ENCODE data around the gene TNS2.
"Not testable (repeated sequence)": the region's sequence is repeated elsewhere in the genome, so short reads cannot be mapped to it uniquely, and the experiment has no call there.

Gene TNS2

DNA sequence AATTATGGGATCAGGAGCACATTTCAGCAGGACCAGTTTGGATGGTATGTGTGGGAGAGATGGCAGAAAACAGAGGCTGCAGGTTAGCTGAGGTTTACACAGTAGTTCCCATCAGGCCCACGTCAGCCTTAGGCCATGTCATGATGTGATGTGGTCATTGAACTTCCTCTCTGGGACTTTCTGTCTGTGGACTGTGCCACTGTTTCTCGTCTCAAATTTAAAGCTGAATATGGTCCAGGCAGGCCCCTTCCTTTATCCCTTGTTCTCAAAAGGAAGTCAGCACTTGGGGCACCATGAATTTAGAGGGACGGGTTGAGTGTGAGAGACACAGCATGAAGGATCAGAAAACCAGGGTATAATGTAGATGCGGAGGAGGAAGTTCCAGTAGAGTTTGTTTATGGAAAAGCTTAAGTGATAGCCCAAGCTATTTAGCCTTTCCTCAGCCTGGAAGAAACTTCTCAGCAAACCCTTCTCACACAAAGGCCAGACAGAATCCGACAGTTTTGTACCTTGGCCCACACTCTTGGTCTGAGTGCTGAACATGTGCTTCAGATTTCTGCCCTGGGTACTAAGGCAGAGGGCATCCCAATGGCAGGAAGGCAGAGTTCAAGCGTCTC lies 44.0 kb downstream of the TNS2 start:
- DNase-seq (ENCODE audit: low read depth, low spot score) = no peak

DNA sequence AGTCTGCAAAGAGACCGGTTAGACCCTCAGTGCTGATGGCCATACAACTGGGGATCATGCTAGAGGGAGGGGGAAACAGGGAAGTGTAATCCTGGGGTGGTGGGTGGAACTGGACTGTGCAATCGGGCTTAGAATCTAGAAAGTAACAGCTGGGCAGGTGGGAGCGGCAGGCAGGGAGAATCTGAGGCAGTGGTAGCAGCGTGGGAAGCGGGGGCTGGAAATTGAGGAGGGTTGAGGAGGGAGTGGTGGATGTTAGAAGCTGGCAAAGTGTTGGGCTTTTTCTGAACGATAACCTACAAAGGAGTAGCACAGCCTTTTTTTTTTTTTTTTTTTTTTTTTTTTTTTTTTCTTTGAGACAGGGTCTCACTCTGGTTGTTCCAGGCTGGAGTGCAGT lies 44.5 kb downstream of the TNS2 start:
- no peak for DNase-seq (ENCODE audit: low read depth, low spot score)

DNA sequence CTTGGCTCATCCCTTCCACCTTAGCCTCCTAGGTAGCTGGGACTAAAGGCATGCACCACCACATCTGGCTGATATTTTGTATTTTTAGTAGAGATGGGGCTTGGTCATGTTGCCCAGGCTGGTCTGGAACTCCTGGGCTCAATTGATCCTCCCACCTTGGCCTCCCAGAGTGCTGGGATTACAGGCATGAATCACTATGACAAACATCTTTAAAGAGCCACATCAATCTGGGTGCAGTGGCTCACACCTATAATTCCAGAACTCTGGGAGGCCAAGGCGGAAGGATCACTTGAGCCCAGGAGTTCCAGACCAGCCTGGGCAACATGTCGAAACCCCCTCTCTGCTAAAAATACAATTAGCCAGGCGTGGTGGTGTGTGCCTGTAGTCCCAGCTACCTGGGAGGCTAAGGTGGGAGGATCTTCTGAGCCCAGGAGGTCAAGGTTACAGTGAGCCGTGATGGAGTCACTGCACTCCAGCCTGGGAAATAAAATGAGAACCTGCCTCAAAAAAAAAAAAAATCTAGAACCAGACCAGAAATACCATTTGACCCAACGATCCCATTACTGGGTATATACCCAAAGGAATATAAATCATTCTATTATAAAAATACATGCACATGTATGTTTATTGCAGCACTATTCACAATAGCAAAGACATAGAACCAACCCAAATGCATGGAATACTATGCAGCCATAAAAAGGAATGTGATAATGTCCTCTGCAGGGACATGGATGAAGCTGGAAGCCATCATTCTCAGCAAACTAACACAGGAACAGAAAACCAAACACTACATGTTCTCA lies 45.1 kb downstream of the TNS2 start:
- not testable (repeated sequence) for DNase-seq (ENCODE audit: low read depth, low spot score)

DNA sequence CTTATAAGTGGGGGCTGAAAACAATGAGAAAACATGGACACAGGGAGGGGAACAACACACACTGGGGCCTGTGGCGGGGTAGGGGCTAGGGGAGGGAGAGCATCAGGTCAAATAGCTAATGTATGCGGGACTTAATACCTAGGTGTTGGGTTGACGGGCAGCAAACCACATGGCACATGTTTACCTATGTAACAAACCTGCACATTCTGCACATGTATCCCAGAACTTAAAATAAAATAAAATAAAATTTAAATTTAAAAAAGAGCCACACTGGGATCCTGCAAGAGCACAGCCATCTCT lies 45.7 kb downstream of the TNS2 start:
- DNase-seq (ENCODE audit: low read depth, low spot score) = not testable (repeated sequence)

DNA sequence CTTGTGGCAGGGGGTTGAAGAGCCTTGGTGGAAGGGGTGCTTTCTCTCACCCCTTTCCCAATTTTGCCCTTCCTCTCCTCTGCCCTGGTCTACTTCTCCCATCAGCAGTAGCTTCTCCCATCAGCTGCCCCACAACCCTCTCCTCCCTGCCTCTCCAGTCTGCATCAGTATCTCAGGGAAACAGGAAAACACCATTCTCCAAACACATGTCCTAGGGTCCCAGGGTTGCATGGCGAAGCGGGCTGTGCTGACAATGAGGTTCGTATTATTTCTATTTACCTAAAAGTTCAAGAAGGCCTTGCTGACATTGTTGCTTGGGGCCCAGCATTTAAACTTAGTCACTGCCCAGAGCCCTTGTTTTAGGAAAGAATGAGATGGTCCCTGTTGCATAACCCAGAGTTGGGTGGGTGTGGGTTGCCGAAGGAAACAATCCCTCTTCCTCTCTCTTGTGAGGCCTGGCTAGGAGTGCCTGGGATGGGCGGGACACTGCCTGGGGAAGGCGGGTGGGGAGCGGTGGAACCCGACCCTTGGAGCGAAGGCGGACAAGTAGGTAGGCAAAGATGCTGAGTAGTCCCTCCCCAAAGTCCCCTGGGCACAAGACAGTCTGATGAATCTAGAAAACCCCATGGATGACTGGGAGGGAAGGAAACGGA lies 46.4 kb downstream of the TNS2 start:
- DNase-seq (ENCODE audit: low read depth, low spot score) = peak; percentile 55

DNA sequence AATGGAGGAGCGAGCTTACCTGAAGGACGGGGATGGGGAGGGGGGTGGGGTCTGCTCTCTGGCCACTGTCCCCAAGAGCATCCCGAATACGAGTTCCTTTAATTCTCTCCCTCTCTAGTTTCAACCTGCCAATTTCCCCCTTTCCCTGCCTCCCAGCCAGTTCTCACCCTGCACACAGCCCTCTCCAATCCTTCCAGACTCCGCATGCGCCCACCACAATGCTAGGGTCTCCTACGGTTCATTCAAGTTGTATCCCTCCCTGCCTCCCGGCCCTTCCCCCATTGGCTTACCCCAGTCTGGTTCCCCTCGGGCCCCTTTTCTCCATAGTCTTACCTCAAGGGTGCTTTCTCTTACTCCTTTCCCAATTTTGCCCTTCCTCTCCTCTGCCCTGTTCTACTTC lies 46.9 kb downstream of the TNS2 start:
- DNase-seq (ENCODE audit: low read depth, low spot score) = no peak

DNA sequence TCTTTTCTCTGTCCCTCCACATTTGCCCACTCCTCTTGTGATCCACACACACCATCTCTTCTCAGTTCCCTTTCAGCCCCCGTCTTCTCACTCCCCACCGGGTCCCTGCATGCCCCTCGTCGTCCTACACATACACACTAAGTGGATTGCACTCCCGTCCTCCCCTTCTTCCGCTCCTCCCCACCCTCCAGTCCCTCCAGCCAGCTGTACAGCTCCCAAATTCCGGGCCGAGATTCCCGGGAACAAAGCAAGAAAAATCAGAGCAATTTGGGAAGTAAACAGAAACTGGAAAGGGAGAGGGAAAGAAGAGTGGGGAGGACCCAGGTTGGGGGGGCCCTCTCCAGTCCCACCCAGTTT lies 47.3 kb downstream of the TNS2 start:
- DNase-seq (ENCODE audit: low read depth, low spot score) = no peak

DNA sequence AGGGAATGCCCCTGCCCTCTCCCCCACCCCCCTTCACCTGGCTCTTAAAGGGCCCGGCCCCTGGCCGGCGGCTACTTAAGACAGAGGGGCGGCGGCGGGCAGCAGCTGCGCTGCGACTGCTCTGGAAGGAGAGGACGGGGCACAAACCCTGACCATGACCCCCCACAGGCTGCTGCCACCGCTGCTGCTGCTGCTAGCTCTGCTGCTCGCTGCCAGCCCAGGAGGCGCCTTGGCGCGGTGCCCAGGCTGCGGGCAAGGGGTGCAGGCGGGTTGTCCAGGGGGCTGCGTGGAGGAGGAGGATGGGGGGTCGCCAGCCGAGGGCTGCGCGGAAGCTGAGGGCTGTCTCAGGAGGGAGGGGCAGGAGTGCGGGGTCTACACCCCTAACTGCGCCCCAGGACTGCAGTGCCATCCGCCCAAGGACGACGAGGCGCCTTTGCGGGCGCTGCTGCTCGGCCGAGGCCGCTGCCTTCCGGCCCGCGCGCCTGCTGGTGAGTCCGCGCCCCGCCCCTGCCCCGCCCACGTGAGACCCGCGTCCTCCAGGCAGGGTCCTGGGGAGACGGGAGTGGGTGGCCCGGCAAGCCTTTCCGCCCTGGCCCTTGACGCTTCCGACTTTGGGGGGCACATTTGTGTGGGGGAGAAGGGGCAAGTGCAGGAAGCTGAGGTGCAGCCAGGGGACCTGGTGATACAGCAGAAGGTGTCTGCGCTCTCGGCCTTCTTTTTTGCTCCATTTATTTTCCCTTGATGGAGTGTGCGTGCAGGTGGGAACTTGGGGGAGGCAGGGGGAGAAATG lies 47.9 kb downstream of the TNS2 start, which contains the start of gene IGFBP6:
TSS of gene IGFBP6 (plus strand) at position 104 of the 790 bp plus-strand sequence. CDS start at position 155, 51 bp downstream.
- peak; percentile 36 for DNase-seq (ENCODE audit: low read depth, low spot score)

DNA sequence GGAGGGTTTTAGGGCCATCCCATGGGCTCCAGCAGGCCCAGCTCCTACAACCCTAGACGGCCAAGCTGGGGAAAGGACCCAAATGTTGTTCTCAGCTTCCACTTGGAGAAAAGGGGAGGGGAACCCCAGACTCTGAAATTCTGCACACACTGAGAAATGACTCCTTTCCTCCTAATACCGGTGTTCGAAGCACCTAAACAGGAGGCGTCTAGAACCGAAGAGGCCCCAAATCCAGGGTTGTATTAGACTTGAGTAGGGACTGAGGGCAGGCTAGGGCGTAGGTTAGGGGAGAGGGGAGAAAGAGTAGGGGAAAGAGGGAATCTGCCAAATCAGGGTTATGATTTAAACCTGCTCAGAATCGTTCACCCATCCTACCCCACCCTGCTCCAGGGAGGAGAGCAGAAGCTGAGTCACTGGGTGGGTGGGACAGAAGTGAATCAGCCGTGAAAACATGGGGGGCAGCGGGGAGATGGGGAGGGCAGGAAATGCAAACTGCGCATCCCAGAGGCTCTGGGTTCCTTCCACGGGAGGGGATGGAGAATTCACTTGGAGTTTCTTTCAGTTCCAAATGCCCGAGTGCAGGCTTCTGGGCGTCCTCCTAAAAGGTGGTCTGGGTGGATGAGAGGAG lies 48.6 kb downstream of the TNS2 start:
- no peak for DNase-seq (ENCODE audit: low read depth, low spot score)

DNA sequence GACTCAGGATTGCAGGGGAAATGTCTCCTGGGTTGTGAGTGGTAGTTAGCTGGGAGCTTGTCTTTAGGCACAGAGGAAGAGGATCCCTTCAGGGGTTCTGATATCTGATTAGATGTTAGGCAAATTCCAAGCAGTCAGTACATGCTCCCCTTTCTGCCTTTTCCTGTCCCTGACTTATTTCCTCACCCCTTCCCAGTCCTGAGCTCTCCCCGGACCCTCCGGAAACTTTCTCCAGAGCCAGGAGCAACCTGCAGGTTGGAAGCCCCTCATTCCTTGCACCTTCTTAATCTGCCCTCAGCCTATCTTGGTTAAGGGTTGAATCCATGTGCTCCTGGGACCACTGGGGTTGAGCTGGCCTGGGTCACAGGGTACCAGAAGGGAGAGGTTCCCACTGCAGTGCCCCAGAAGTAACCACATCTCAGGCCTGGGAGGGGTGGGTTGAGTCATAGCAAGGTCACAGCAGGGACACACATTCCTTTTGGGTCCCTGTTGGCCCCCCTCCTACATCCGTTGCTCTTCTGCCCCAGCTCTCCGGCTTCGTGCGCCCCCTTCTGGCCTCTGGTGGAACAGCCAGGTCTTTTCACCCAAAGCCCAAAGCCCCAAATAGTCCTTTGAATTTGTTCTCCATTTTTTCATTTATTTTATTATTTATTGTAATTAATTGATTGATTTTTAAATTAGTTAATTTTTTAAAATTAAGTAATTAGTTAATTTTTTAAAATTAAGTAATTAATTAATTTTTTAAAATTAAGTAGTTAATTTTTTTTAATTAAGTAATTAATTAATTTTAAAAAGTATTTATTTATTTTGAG lies 49.4 kb downstream of the TNS2 start:
- DNase-seq (ENCODE audit: low read depth, low spot score) = peak; percentile 94

DNA sequence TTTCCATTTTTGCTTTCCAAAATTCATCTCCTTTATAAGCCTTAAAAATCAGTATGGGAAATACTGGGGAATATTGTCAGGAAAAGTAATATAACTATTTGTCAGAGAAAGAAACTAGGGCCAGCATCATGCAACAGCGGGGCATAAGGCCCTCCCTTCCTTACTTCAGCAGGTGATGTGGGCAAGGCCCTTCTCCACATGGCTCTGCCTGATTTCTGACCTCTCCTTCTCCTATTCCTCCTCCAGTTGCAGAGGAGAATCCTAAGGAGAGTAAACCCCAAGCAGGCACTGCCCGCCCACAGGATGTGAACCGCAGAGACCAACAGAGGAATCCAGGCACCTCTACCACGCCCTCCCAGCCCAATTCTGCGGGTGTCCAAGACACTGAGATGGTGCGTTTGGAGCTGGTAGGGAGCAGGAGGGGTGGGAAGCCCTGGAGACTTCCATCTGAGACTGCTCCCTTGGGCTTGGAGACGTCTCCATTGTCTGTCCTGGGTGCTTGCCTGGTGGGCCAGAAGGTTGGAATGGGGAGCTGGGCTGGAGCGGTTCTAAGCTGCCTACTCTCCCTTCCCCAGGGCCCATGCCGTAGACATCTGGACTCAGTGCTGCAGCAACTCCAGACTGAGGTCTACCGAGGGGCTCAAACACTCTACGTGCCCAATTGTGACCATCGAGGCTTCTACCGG lies 50.7 kb downstream of the TNS2 start:
- DNase-seq (ENCODE audit: low read depth, low spot score) = no peak

DNA sequence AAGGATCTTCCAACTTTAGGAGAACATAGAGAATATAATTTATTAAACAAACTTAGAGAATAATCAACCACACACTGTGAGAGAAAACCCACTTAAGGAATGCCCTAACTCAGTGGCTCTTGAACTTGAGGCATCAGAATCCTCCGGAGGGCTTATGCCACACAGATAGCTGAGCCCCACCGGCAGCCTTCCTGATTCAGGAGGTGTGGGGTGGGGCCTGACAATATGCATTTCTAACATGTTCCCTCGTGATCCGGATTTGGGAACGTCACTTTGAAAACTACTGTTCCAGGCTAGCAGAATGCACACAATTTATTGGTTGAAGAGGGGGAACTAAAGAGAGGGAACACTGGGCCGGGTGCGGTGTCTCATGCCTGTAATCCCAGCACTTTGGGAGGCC lies 51.4 kb downstream of the TNS2 start:
- no peak for DNase-seq (ENCODE audit: low read depth, low spot score)

DNA sequence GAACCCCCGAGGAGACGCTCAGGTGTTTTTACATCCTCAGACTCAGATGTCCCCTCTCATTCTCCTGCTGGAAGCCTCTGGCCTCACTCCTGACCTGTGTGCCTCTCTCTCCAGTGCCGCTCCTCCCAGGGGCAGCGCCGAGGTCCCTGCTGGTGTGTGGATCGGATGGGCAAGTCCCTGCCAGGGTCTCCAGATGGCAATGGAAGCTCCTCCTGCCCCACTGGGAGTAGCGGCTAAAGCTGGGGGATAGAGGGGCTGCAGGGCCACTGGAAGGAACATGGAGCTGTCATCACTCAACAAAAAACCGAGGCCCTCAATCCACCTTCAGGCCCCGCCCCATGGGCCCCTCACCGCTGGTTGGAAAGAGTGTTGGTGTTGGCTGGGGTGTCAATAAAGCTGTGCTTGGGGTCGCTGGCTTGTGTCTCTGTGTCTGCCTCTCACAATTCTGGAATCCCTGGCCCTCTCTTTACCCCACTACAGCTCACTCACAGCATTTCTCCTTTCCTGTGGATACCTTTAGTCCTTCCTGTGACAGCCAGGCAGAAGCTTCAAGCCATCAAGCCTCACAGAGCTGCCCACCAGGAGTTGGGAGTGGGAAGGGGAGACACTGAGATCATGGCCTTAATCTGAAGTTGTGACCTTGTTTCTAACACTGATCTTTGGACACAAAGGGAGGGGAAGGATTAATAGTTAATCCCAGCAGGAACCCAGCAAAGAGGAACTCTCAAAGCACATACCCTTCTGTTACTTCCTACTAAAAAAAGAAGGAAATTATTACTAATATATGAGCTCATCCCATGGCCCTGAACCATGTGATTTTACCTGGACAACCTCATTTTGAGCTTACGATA lies 52.3 kb downstream of the TNS2 start:
- DNase-seq (ENCODE audit: low read depth, low spot score) = no peak

DNA sequence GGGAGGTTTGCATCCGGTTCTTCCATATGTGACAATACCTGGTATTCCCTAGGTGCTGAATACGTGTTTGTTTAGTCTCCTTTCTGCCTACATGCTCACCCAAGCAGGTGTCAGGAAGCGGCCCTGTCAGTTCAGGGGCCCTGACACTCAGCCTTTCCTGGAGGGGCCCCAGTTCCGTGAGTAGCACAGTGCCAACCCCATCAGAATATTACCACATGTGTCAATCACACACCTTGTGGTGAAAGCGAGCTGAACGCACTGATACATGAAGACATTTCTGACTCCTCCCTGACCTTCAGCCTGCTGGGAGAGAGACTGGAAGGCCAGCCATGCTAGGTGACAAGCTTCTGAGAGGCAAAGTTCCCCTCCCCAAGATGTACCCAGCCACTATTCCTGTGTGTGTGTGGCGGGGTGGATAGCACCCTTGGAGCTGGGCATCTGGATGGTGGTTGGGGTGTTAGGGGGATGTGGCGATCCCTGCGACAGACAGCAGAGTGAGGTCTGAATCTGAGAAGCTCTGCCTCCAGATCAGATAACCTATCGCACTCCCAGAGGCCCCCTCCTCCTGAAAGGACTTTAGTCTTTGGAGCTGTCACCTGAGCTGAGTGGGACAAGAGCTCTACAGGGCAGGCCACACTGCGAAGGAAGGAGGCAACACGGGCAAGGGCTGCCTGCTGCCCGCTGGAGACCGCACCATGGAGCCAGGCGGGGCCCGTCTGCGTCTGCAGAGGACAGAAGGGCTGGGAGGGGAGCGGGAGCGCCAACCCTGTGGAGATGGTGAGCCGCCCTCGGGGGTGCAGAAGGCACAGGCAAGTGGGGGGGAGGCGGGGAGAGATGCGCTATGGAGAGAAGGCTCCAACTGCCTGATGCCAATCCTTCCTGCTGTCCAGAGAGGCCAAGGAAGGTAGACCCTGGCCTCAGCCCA lies 53.3 kb downstream of the TNS2 start, which contains the start of gene SOAT2:
TSS of gene SOAT2 (plus strand) at position 604 of the 925 bp plus-strand sequence. CDS start at position 696, 92 bp downstream.
- DNase-seq (ENCODE audit: low read depth, low spot score) = no peak

DNA sequence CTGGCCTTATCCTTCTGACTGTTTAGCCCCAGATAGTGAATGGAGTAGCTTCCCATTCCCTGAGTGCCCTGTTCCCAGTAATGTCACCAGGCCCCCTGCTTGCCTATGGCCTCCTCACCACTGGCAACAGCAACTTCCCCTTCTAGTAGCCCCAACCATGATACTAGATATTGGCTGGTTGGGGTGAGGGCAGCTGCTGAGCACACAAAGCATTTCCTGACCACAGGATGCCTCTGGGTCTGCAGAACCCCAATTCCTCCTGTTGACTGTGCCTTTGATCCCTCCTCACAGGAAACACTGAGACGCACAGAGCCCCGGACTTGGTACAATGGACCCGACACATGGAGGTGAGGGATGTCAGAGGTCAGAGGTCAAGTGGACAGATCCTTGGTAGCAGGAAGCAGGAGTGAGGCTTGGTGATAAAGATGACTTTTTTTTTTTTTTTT lies 54.0 kb downstream of the TNS2 start:
- DNase-seq (ENCODE audit: low read depth, low spot score) = no peak

DNA sequence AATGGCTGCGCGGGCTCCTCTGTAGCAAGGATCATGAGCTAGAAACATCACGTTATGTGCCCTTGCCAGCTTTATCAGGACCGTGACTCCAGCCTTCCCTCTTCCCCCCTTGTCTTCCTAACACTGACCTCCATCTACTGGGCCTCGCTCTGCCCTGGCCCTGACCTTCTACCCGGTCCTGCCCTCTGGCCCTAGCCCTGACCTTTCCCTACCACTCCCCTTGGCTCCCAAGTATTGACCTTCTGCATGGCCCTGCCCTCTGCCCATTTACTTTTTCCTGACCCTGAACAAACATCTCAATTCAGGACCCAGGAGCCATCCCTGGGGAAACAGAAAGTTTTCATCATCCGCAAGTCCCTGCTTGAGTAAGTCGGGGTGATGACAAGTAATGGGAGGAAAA lies 55.4 kb downstream of the TNS2 start:
- DNase-seq (ENCODE audit: low read depth, low spot score) = no peak

DNA sequence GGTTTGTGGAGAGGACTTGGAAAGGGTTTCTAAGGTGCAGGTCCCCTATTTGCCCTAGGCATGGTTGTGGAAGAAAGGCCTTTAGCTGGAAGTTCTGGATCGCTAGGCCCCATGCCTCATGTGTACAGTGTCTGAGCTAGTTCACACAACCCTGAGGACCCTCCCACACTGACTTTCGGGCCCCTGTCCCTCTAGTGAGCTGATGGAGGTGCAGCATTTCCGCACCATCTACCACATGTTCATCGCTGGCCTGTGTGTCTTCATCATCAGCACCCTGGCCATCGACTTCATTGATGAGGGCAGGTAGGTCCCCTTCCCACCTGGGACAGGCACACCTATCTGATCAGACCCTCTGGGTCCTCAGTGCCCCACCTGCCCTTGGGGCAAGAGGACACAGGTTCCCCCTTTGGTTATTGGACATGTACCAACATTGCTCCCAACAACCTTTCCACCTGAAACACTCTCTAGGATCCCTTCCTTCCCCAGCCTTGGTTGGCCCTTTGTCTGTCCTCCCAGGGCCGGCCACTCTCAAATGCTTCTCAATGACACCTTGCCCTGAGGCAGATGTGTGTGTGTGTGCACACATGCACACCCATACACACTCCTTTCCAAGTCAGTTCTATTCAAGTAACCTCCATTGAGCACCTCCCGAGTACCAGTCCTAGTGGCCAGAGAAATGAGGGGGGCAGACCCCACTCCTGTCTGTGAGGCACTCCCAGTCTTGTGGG lies 56.0 kb downstream of the TNS2 start:
- no peak for DNase-seq (ENCODE audit: low read depth, low spot score)

All from ELF-1 (cell line).